Measurements from ENCODE around the gene ADH5.
"Not testable (repeated sequence)": the region's sequence is repeated elsewhere in the genome, so short reads cannot be mapped to it uniquely, and the experiment has no call there.

Gene ADH5

DNA sequence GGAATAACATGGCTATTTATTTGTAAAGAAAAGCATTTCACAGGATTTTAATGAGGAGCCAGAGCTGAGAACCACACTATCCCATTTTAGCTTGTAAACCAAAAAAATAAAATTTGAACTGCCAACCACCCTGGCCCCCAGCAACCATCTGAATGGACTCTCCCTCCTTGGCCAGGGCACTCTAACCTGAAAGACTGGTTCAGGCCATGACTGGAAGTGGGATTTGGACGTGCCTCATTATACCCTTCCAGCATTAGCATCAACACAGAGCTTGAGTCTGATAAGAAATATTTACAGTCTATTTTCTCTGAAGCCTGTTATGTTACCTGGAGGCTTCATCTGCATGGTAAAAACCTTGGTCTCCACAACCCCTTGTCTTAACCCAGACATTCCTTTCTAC, 63.1 kb downstream of the ADH5 start:
- no peak overlapping the region for H2AFZ ChIP-seq (ENCODE audit: low read length)
- H3K4me3 ChIP-seq (ENCODE audit: low read depth, low read length, poor library complexity, severe bottlenecking): no peak overlapping the region
- peaks cover 16% of the 10 kb centered on the region for H3K4me1 ChIP-seq (ENCODE audit: insufficient read depth, low read length, severe bottlenecking)
- H3F3A ChIP-seq (ENCODE audit: insufficient read depth, low read length): no peaks in the 10 kb centered on the region
- H3K79me2 ChIP-seq (ENCODE audit: insufficient read depth, low read length): peaks cover 80% of the 10 kb centered on the region
- no peak overlapping the region for H3K4me2 ChIP-seq (ENCODE audit: low read length)
- no peak overlapping the region for H3K9ac ChIP-seq (ENCODE audit: low read length)
- H3K9me2 ChIP-seq (ENCODE audit: low read depth, low read length): no peaks in the 10 kb centered on the region
- no peak overlapping the region for H3K27ac ChIP-seq (ENCODE audit: low read depth, low read length, poor library complexity, severe bottlenecking)
- H4K20me1 ChIP-seq (ENCODE audit: insufficient read depth, low read length): no peaks in the 10 kb centered on the region
- H3K36me3 ChIP-seq (ENCODE audit: insufficient read depth, low read length): peaks cover 34% of the 10 kb centered on the region
- no peak for TF ChIP-seq EZH2 (IDR thresholded peaks at IDR 0.05; ENCODE audit: borderline replicate concordance, low read length)
- TF ChIP-seq CTCF (IDR thresholded peaks at IDR 0.05; ENCODE audit: low read length): no peak
- H3K27me3 ChIP-seq (ENCODE audit: insufficient read depth, low read length): no peaks in the 10 kb centered on the region
- H3K9me3 ChIP-seq (ENCODE audit: low read length): peaks cover 11% of the 10 kb centered on the region

DNA sequence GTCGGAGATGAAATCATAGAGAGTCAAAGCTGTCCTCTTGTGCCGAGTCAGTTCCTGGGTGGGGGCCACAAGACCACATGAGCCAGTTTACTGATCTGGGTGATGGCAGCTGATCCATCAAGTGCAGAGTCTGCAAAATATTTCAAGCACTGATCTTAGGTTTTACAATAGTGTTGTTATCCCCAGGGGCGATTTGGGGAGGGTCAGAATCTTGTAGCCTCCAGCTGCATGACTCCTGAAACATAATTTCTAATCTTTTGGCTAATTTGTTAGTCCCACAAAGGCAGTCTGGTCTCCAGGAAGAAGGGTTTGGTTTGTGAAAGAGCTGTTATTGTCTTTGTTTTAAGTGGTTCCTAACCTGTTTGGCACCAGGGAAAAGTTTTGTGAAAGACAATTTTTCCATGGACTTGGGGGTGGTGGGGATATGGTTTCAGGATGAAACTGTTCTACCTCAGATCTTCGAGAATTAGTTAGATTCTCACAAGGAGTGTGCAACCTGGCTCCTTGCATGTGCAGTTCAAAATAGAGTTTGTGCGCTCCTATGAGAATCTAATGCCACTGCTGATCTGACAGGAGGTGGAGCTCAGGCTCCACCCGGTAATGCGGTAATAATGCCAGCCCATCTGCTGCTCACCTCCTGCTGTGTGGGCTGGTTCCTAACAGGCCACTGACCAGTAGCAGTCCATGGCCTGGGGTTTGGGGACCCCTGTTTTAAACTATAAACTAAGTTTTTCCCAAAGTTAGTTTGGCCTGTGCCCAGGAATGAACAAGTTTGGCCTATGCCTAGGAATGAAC, 63.9 kb downstream of the ADH5 start:
- Histone ChIP-seq H3K36me3 (ENCODE audit: insufficient read depth, low read length) (peaks cover 35% of the 10 kb centered on the region), H3K9ac (ENCODE audit: low read length) (no peak overlapping the region), H3F3A (ENCODE audit: insufficient read depth, low read length) (no peaks in the 10 kb centered on the region), H4K20me1 (ENCODE audit: insufficient read depth, low read length) (no peaks in the 10 kb centered on the region), H3K4me1 (ENCODE audit: insufficient read depth, low read length, severe bottlenecking) (peaks cover 12% of the 10 kb centered on the region), H3K27me3 (ENCODE audit: insufficient read depth, low read length) (no peaks in the 10 kb centered on the region), H2AFZ (ENCODE audit: low read length) (no peak overlapping the region), H3K4me3 (ENCODE audit: low read depth, low read length, poor library complexity, severe bottlenecking) (no peak overlapping the region), H3K27ac (ENCODE audit: low read depth, low read length, poor library complexity, severe bottlenecking) (no peak overlapping the region), H3K9me2 (ENCODE audit: low read depth, low read length) (no peaks in the 10 kb centered on the region), H3K4me2 (ENCODE audit: low read length) (no peak overlapping the region), H3K9me3 (ENCODE audit: low read length) (peaks cover 17% of the 10 kb centered on the region), H3K79me2 (ENCODE audit: insufficient read depth, low read length) (peaks cover 87% of the 10 kb centered on the region)
- TF ChIP-seq CTCF (IDR thresholded peaks at IDR 0.05; ENCODE audit: low read length) (no peak), EZH2 (IDR thresholded peaks at IDR 0.05; ENCODE audit: borderline replicate concordance, low read length) (no peak)

DNA sequence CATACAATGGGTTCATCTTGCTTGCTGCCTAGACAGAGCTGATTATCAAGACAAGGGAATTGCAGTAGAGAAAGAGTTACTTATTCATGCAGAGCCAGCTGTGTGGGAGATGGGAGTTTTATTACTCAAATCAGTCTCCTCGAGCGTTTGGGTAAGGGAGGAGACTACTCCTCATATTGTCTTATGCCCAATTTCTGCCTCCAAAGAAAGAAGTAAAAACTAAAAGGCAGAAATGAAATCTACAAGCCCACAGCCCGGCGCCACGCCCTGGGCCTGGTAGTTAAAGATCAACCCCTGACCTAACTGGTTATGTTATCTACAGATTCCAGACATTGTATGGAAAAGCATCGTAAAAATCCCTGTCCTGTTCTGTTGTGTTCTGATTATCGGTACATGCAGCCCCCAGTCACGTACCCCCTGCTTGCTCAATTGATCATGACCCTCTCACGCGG, 64.8 kb downstream of the ADH5 start:
- H3F3A ChIP-seq (ENCODE audit: insufficient read depth, low read length); H3K9ac ChIP-seq (ENCODE audit: low read length); H3K4me2 ChIP-seq (ENCODE audit: low read length); H3K27ac ChIP-seq (ENCODE audit: low read depth, low read length, poor library complexity, severe bottlenecking); H3K4me1 ChIP-seq (ENCODE audit: insufficient read depth, low read length, severe bottlenecking); H3K4me3 ChIP-seq (ENCODE audit: low read depth, low read length, poor library complexity, severe bottlenecking); H3K9me2 ChIP-seq (ENCODE audit: low read depth, low read length); H3K27me3 ChIP-seq (ENCODE audit: insufficient read depth, low read length); H2AFZ ChIP-seq (ENCODE audit: low read length); H4K20me1 ChIP-seq (ENCODE audit: insufficient read depth, low read length): not testable (repeated sequence)
- H3K9me3 ChIP-seq (ENCODE audit: low read length): peaks cover 18% of the 10 kb centered on the region
- peaks cover 37% of the 10 kb centered on the region for H3K36me3 ChIP-seq (ENCODE audit: insufficient read depth, low read length)
- peaks cover 84% of the 10 kb centered on the region for H3K79me2 ChIP-seq (ENCODE audit: insufficient read depth, low read length)

- H3K79me2 ChIP-seq (ENCODE audit: insufficient read depth, low read length): peaks cover 84% of the 10 kb centered on the region
- no peaks in the 10 kb centered on the region for H3K27me3 ChIP-seq (ENCODE audit: insufficient read depth, low read length)
- H3K4me2 ChIP-seq (ENCODE audit: low read length): no peak overlapping the region
- peaks cover 49% of the 10 kb centered on the region for H3K36me3 ChIP-seq (ENCODE audit: insufficient read depth, low read length)
- peaks cover 25% of the 10 kb centered on the region for H3K9me3 ChIP-seq (ENCODE audit: low read length)
- H3K9me2 ChIP-seq (ENCODE audit: low read depth, low read length): no peaks in the 10 kb centered on the region
- no peaks in the 10 kb centered on the region for H3F3A ChIP-seq (ENCODE audit: insufficient read depth, low read length)
- no peak overlapping the region for H3K27ac ChIP-seq (ENCODE audit: low read depth, low read length, poor library complexity, severe bottlenecking)
- TF ChIP-seq CTCF (IDR thresholded peaks at IDR 0.05; ENCODE audit: low read length) (no peak), EZH2 (IDR thresholded peaks at IDR 0.05; ENCODE audit: borderline replicate concordance, low read length) (no peak)
- H2AFZ ChIP-seq (ENCODE audit: low read length): no peak overlapping the region
- no peak overlapping the region for H3K9ac ChIP-seq (ENCODE audit: low read length)
- H3K4me3 ChIP-seq (ENCODE audit: low read depth, low read length, poor library complexity, severe bottlenecking): peak overlapping the region; percentile 42
- H4K20me1 ChIP-seq (ENCODE audit: insufficient read depth, low read length): no peaks in the 10 kb centered on the region
- no peaks in the 10 kb centered on the region for H3K4me1 ChIP-seq (ENCODE audit: insufficient read depth, low read length, severe bottlenecking)
These were observed 66.0 kb downstream of the ADH5 start for GRCh38 chr4:99022566-99022965.

Measured in OCI-LY1 (cell line).